Upper lobe of right lung (tissue), 1 donor: ENCODE measurements around the gene SMAD2. TPM values are rescaled to one million over a fixed set of nuclear protein-coding genes. Genes with fewer than 3 reads are reported as not detected.

ENCODE experiments used
- ATAC-seq: fragments of 200-7000 bp; cut with Tn5 transposase; one replicate; pipeline ENCODE4 v1.9.1; 2020; ENCODE audit warnings: mild to moderate bottlenecking, moderate library complexity
- DNase-seq: peaks from one replicate; pipeline ENCODE4 v3.0.0-alpha.2; 2020
- H3K27ac ChIP-seq: fragments of 200-600 bp; one replicate; pipeline ENCODE4 v1.8.0; 2022
- H3K27me3 ChIP-seq: fragments of 200-600 bp; one replicate; pipeline ENCODE4 v1.8.0; 2022; ENCODE audit warnings: mild to moderate bottlenecking
- H3K36me3 ChIP-seq: fragments of 200-600 bp; one replicate; pipeline ENCODE4 v1.8.0; 2022
- H3K4me1 ChIP-seq: fragments of 200-600 bp; one replicate; pipeline ENCODE4 v1.8.0; 2022
- H3K4me3 ChIP-seq: fragments of 200-600 bp; one replicate; pipeline ENCODE4 v1.8.0; 2022; ENCODE audit warnings: mild to moderate bottlenecking
- H3K9me3 ChIP-seq: fragments of 200-600 bp; one replicate; pipeline ENCODE4 v1.8.0; 2022
- CTCF ChIP-seq: fragments of 200-600 bp; IDR thresholded peaks from one replicate; pipeline ENCODE4 v1.8.0; 2022; ENCODE audit warnings: antibody characterized with exemption
- intact Hi-C: fragments of 100-400 bp; cut with DNase I; formaldehyde crosslinking; loops from one replicate; pipeline ENCODE4 v1.11.0; 2022
- total RNA-seq: library from RNA; stranded (reverse); fragmentation: NEBNext Ultra II Directional; extraction: Animal tissue kit (Norgen Biotek cat#: 25700); gene quantifications from one replicate; pipeline ENCODE4 v1.2.1, GENCODE V29; 2021
- donor health status: DM: no; HTN: yes; CAD: no; lungs with severe emphysema.

The SMAD2 gene
- total RNA-seq, 1 donor from 2014 or later: 160 TPM

- H3K27ac ChIP-seq: no peak overlapping the region
- peaks cover 14% of the 10 kb centered on the region for H3K36me3 ChIP-seq
- ATAC-seq (no peak), DNase-seq (no peak)
- H3K4me1 ChIP-seq: no peaks in the 10 kb centered on the region
- no peak for TF ChIP-seq CTCF
- H3K27me3 ChIP-seq: no peaks in the 10 kb centered on the region
- intact Hi-C loops: no loop called here
- no peaks in the 10 kb centered on the region for H3K9me3 ChIP-seq
- H3K4me3 ChIP-seq: no peak overlapping the region
These were observed 47.8 kb downstream of the SMAD2 start for GRCh38 chr18:47882641-47883040.

GRCh38 chr18:47881752-47882455 lies 48.6 kb downstream of the SMAD2 start:
- peak overlapping the region; percentile 43 for H3K27ac ChIP-seq

GRCh38 chr18:47881042-47881441 lies 49.4 kb downstream of the SMAD2 start:
- no peaks in the 10 kb centered on the region for H3K9me3 ChIP-seq
- H3K27me3 ChIP-seq: no peaks in the 10 kb centered on the region
- TF ChIP-seq CTCF: no peak
- peaks cover 6% of the 10 kb centered on the region for H3K36me3 ChIP-seq
- H3K27ac ChIP-seq: no peak overlapping the region
- H3K4me3 ChIP-seq: no peak overlapping the region
- intact Hi-C loops: no loop called here
- no peaks in the 10 kb centered on the region for H3K4me1 ChIP-seq
- ATAC-seq: peak; percentile 29
- DNase-seq: no peak

More at GRCh38 chr18:47881752-47882455, 48.6 kb downstream of the SMAD2 start:
- intact Hi-C loops: no loop called here
- Histone ChIP-seq H3K4me1 (no peaks in the 10 kb centered on the region), H3K9me3 (no peaks in the 10 kb centered on the region), H3K27me3 (no peaks in the 10 kb centered on the region), H3K4me3 (no peak overlapping the region), H3K36me3 (peaks cover 10% of the 10 kb centered on the region)
- TF ChIP-seq CTCF: no peak
- DNase-seq: no peak
- peak; percentile 85 for ATAC-seq

GRCh38 chr18:47877892-47878291 lies 52.6 kb downstream of the SMAD2 start:
- TF ChIP-seq CTCF: no peak
- no peak for DNase-seq
- Histone ChIP-seq H3K9me3 (no peaks in the 10 kb centered on the region), H3K27me3 (no peaks in the 10 kb centered on the region), H3K4me3 (no peak overlapping the region), H3K27ac (no peak overlapping the region), H3K4me1 (peaks cover 4% of the 10 kb centered on the region), H3K36me3 (no peaks in the 10 kb centered on the region)
- ATAC-seq: no peak
- intact Hi-C loops: no loop called here

GRCh38 chr18:47876813-47877212 lies 53.6 kb downstream of the SMAD2 start:
- intact Hi-C loops: no loop called here
- DNase-seq (no peak), ATAC-seq (no peak)
- no peaks in the 10 kb centered on the region for H3K36me3 ChIP-seq
- no peaks in the 10 kb centered on the region for H3K9me3 ChIP-seq
- TF ChIP-seq CTCF: no peak
- H3K4me1 ChIP-seq: peaks cover 4% of the 10 kb centered on the region
- H3K27ac ChIP-seq: no peak overlapping the region
- no peaks in the 10 kb centered on the region for H3K27me3 ChIP-seq
- no peak overlapping the region for H3K4me3 ChIP-seq
